DOHH2 (cell line): Measurements from ENCODE around the gene LAMA3.

Source experiments
- H3F3A ChIP-seq: fragments of 200-600 bp; sonication (generic), shearing (Covaris generic); 2 replicates; pipeline ENCODE4 v1.6.0; 2016; ENCODE audit warnings: antibody characterized with exemption, mild to moderate bottlenecking; ENCODE audit not compliant: control insufficient read depth, insufficient read depth
- H3K27ac ChIP-seq: fragments of 200-600 bp; sonication (generic); 2 replicates; pipeline ENCODE4 v1.5.1; 2014; ENCODE audit warnings: low read depth, mild to moderate bottlenecking, low read length, moderate library complexity
- H3K27me3 ChIP-seq: fragments of 200-600 bp; sonication (generic); 2 replicates; pipeline ENCODE4 v1.6.1; 2014; ENCODE audit warnings: mild to moderate bottlenecking, low read length, mixed read lengths; ENCODE audit not compliant: control insufficient read depth
- H3K36me3 ChIP-seq: fragments of 200-600 bp; sonication (generic); 2 replicates; pipeline ENCODE4 v1.6.1; 2014; ENCODE audit warnings: mild to moderate bottlenecking, low read length, moderate library complexity, mixed read lengths; ENCODE audit not compliant: control insufficient read depth
- H3K4me1 ChIP-seq: fragments of 200-600 bp; sonication (generic); 2 replicates; pipeline ENCODE4 v1.6.1; 2014; ENCODE audit warnings: mild to moderate bottlenecking, low read length, mixed read lengths; ENCODE audit not compliant: control insufficient read depth
- H3K4me2 ChIP-seq: fragments of 200-600 bp; sonication (generic); 2 replicates; pipeline ENCODE4 v1.6.0; 2014; ENCODE audit warnings: mild to moderate bottlenecking, low read length, moderate library complexity
- H3K4me3 ChIP-seq: fragments of 200-600 bp; sonication (generic); 2 replicates; pipeline ENCODE4 v1.5.1; 2014; ENCODE audit warnings: mild to moderate bottlenecking, low read length, mixed read lengths
- H3K79me2 ChIP-seq: fragments of 200-600 bp; sonication (generic); 2 replicates; pipeline ENCODE4 v1.6.1; 2014; ENCODE audit warnings: mild to moderate bottlenecking, low read length, mixed read lengths; ENCODE audit not compliant: control insufficient read depth
- H3K9me2 ChIP-seq: fragments of 200-600 bp; sonication (generic); replicated peaks from 2 replicates; pipeline ENCODE4 v1.6.1; 2014; ENCODE audit warnings: mild to moderate bottlenecking, low read length, mixed read lengths; ENCODE audit not compliant: control insufficient read depth
- H3K9me3 ChIP-seq: fragments of 200-600 bp; sonication (generic); 2 replicates; pipeline ENCODE4 v1.6.1; 2014; ENCODE audit warnings: antibody characterized with exemption, low read length, mixed read lengths; ENCODE audit not compliant: control insufficient read depth, insufficient read depth
- H4K20me1 ChIP-seq: fragments of 200-600 bp; sonication (generic); 2 replicates; pipeline ENCODE4 v1.6.0; 2014; ENCODE audit warnings: low read depth, mild to moderate bottlenecking, antibody characterized with exemption, low read length, moderate library complexity; ENCODE audit not compliant: control insufficient read depth, insufficient read depth
- CTCF ChIP-seq: fragments of 200-600 bp; sonication (generic); IDR thresholded peaks from one replicate; pipeline ENCODE4 v1.5.1; 2014; ENCODE audit warnings: antibody characterized with exemption, mild to moderate bottlenecking, low read depth, low read length; ENCODE audit not compliant: poor library complexity, severe bottlenecking
- EZH2phosphoT487 ChIP-seq: fragments of 200-600 bp; sonication (generic); IDR thresholded peaks from 2 replicates; pipeline ENCODE4 v1.6.1; 2017; ENCODE audit warnings: borderline replicate concordance, mild to moderate bottlenecking, antibody characterized with exemption, low read length, moderate library complexity, mixed read lengths

The LAMA3 gene

GRCh38 chr18:23861805-23862470 is 172.7 kb downstream of the LAMA3 start:
- H3K4me2 ChIP-seq: no peak overlapping the region

GRCh38 chr18:23864624-23865023 is 175.4 kb downstream of the LAMA3 start:
- no peaks in the 10 kb centered on the region for H3K27me3 ChIP-seq
- H3F3A ChIP-seq: no peaks in the 10 kb centered on the region
- peaks cover 55% of the 10 kb centered on the region for H3K4me1 ChIP-seq
- no peaks in the 10 kb centered on the region for H3K9me3 ChIP-seq
- no peaks in the 10 kb centered on the region for H4K20me1 ChIP-seq
- H3K4me2 ChIP-seq: peak overlapping the region; percentile 62
- TF ChIP-seq EZH2phosphoT487: no peak
- no peak for TF ChIP-seq CTCF
- H3K9me2 ChIP-seq: no peaks in the 10 kb centered on the region
- peak overlapping the region; percentile 16; the same call in 1 of the 2 replicates for H3K27ac ChIP-seq
- H3K36me3 ChIP-seq: no peaks in the 10 kb centered on the region
- peak overlapping the region; percentile 41 for H3K4me3 ChIP-seq
- no peaks in the 10 kb centered on the region for H3K79me2 ChIP-seq

More at GRCh38 chr18:23861805-23862470, 172.7 kb downstream of the LAMA3 start:
- no peaks in the 10 kb centered on the region for H4K20me1 ChIP-seq
- no peaks in the 10 kb centered on the region for H3K9me3 ChIP-seq
- no peak overlapping the region for H3K27ac ChIP-seq
- H3K27me3 ChIP-seq: no peaks in the 10 kb centered on the region
- H3K79me2 ChIP-seq: no peaks in the 10 kb centered on the region
- no peaks in the 10 kb centered on the region for H3K36me3 ChIP-seq
- TF ChIP-seq EZH2phosphoT487 (no peak), CTCF (no peak)
- H3K4me1 ChIP-seq: peaks cover 49% of the 10 kb centered on the region
- no peaks in the 10 kb centered on the region for H3K9me2 ChIP-seq
- H3K4me3 ChIP-seq: no peak overlapping the region
- no peaks in the 10 kb centered on the region for H3F3A ChIP-seq

GRCh38 chr18:23867006-23867405 is 177.8 kb downstream of the LAMA3 start:
- Histone ChIP-seq H3K36me3 (no peaks in the 10 kb centered on the region), H3K79me2 (no peaks in the 10 kb centered on the region), H3K27me3 (no peaks in the 10 kb centered on the region), H3K4me2 (peak overlapping the region; percentile 7; the same call in 1 of the 2 replicates), H4K20me1 (no peaks in the 10 kb centered on the region), H3K4me1 (peaks cover 64% of the 10 kb centered on the region), H3F3A (no peaks in the 10 kb centered on the region), H3K9me3 (no peaks in the 10 kb centered on the region), H3K27ac (no peak overlapping the region), H3K9me2 (no peaks in the 10 kb centered on the region), H3K4me3 (no peak overlapping the region)
- TF ChIP-seq EZH2phosphoT487 (no peak), CTCF (no peak)
